Islet precursor cell (in vitro differentiated cells): ENCODE data around the gene CALD1.

Experiments used
- DNase-seq: peaks from one replicate; pipeline ENCODE4 v3.0.0-alpha.2; 2018

Gene CALD1

DNA sequence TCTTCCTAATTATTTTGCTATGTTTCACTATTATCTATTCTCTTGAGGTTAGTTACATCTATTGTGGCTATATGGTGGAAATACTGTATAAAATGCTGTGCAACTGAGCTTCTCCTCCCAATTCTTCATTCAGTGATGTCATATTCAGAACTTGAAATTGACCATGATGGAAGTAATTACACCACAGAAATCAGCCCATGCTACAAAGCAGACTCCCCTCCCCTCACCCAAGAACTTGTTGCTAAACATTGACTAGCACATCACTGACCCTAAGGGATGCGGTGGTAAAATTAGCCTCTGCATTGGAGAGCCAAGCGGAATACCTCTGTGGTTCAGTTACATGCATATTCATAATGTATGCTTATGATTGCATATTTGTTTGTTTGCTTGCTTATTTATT is 8.8 kb downstream of the CALD1 start:
- no peak for DNase-seq

DNA sequence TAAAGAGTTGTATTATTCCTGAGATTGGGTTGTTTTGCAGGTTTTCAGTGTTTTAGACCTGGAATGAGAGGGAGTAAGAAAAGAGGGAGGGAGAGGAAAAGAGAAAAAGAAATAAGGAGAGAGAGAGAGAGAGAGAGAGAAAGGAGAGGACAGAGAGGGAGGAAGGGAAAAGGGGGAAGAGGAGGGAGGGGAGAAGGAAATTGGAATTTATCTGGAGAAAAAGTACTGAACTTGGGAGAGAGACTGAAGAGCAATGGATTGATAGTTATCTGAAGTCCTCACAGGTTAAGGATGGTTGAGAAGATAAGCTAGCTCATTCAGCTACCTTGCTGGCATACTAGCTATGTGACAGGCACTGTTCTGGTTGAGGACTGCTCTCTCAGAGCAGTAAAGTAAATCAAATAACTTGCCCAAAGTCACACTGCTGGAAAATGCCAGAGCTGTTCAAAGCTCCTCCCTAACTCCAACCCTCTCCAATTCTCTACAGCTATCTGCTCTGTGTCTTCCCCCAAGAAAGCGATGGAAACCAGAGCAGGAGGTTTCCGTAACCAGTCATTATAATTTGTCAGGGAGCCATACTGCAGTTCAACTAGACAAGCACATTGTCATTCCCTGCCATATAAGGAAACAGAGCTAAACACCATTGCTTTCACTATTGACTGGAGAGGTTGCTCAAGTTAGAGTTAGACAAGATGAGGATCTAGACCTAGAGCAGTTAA is 10.7 kb downstream of the CALD1 start:
- DNase-seq: peak; percentile 76

DNA sequence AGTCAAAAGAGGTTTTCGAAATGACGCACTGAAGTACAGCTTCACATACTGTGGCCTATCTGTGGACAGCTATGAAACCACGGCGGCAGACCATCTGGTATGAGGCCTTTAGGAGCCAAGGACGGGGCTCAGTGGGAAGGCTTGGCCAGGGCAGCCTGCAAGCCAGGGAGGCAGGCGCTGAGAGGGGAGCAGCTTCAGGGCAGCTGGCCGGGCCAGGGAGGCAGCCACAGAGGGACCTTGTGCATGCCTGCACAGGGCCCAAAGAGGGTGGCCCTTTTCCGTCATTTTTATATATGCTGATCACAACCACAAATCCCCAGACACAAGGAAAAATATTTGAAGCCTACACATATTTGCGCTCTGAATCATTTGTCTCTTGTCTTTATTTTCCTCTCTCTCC is 13.5 kb downstream of the CALD1 start:
- DNase-seq: no peak

DNA sequence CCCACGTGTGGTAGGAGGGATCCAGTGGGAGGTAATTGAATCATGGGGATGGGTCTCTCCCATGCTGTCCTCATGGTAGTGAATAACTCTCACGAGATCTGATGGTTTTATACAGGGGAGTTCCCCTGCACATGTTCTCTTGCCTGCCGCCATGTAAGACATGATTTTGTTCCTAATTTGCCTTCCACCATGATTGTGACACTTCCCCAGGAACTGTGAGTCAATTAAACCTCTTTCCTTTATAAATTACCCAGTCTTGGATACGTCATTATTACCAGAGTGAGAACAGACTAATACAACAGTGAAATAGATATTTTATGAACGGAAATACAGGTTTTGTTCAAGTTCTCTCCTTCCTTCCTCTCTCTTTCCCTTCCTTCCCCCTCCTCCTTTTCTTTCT is 15.8 kb downstream of the CALD1 start:
- no peak for DNase-seq

GRCh38 chr7:134798155-134798554 is 18.7 kb downstream of the CALD1 start:
- no peak for DNase-seq

DNA sequence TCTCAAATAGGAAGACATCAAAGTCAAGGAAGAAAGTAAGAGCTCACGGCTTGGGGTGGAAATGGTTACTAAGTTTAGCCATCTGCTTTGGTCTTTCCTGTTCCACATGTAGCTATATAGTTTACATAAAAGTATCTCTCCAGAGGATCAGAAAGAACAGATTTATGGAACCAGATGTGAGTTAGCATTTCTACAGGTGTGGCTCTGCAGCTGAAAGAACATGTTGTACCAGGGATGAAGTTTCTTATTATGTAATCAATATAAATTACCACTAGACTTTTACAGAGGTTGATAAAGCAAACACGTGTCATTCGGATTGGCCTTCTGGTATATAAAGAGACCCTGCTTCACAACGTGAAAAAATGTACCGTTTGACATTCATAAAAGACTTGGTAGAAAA is 19.9 kb downstream of the CALD1 start:
- no peak for DNase-seq

GRCh38 chr7:134802762-134803161 is 23.3 kb downstream of the CALD1 start:
- no peak for DNase-seq

DNA sequence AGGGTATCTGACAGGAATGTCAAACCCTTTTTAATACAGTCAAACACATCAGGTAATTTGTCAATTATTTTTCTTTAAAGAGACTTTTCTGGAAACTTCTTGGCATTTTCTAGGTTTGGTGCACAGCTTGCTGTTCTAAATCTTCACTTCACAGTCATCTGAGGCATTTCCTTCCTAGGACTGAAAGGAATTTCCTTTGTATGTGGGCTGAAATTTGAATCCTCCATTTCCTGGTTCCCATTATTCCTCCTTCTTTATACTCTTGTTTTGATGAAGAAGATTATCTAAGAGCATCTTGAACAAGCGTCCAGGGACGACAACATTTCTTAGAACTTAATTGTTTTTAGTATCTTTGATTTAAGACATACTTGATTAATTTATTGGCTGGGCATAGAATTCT is 24.9 kb downstream of the CALD1 start:
- DNase-seq: no peak

- DNase-seq: no peak
Measured at GRCh38 chr7:134804854-134805253, 25.4 kb downstream of the CALD1 start.

DNA sequence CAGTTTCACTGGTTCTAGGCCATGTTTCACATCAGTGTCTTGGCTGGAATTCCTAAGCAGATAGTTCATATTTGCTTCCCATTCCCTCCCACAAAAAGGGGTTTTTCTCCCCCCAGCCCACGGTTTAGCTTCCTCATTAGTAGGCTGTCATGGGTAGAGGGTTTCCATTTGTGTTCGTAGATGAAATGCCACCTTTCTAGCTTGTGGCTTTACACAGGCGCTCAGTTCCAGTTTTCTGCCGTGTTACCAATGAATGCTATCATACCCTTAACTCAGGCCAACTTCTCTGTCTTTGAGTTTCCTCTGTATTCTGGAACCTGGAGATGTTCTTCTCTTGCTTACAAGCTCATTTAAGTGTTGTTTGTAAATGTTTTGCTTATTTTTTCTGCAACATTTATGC is 26.8 kb downstream of the CALD1 start:
- no peak for DNase-seq

DNA sequence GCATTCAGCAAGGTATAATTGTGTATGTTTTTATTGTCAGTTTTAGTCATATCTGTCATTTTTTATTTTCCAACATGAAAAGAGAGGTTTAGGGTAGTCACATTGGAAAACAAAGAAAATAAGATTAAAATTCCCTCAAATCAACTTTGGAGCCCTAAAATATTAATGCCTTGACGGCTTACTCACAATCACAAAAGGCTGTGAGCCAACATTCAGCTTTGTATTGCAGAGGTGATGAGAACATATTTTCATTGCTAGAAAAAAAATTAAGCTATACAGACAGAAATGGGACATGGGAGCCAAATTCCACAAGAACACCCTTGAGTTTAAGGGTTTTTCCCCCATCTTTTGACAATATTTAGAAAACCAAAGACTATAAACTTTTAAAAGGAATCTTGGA is 30.2 kb downstream of the CALD1 start:
- no peak for DNase-seq

DNA sequence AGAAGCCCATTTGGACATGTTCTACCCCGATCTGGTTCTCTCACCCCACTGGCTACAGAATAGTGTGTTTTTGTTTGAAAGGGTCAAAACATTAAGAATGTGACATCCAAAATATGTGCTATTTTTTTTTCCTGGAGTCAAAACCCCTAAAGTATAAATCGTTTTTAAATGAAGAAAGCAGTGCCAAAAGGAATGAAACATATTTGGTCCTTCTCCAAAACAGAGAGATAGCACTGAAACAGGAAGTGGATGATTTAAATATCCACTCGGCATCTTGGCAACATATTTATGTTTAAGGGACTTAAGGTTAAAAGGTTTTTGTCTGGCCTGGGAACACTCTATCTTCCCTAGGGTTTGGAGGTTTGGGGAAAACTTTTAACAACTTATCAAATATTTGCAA is 32.3 kb downstream of the CALD1 start:
- no peak for DNase-seq

- DNase-seq: no peak
Measured at GRCh38 chr7:134813663-134814396, 34.4 kb downstream of the CALD1 start.

DNA sequence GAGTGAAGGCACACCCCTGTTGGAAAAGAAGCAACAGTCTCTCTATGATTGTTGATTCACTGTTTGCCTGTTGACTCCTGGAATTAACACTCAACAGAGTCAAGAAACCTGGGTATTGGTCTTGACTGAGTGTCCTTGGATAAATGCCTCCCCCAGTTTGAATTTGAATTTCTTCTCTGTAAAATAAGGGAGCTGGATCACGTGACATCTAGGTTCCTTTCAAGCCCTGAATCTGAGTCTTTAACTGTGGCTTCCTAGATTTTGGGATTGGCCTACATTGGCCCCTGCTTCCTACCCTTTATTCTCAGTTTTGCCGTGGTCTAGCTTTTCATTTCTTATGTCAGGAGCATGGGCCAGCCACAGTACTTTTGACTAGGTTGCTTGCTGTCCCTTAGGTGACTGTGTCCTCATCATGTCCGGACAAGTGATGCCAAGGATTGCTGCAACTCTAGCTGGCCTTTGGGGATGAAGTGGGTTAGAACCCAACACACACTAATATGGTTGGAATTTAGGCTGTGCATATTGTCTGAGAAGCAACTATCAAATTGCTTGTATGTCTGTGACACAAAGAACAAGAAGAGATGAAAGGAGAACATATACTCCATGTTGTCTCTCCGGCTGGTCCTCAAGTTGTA is 35.4 kb downstream of the CALD1 start:
- DNase-seq: no peak

- no peak for DNase-seq
Measured at GRCh38 chr7:134818613-134819345, 39.3 kb downstream of the CALD1 start.

- no peak for DNase-seq
Measured at GRCh38 chr7:134819401-134819800, 40.0 kb downstream of the CALD1 start.

DNA sequence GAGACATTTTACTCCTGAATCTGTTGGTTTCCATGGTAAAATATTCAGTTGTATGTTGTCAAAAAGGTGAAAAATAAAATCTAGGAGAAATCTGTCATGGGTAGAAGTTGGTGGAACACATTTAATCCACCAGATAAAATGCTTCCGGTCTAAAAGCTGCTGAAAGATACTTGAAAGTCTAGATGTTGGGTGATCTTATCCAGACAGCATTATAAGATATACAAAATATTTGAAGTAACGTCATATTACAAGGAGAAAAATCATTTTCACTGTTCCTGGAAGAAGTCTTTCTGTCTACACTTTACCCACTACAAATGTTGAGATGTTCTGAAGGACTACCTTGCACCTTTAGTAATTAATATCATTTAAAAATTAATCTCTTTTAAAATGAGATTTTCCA is 40.9 kb downstream of the CALD1 start:
- DNase-seq: no peak

- no peak for DNase-seq
Measured at GRCh38 chr7:134820778-134821177, 41.3 kb downstream of the CALD1 start.

DNA sequence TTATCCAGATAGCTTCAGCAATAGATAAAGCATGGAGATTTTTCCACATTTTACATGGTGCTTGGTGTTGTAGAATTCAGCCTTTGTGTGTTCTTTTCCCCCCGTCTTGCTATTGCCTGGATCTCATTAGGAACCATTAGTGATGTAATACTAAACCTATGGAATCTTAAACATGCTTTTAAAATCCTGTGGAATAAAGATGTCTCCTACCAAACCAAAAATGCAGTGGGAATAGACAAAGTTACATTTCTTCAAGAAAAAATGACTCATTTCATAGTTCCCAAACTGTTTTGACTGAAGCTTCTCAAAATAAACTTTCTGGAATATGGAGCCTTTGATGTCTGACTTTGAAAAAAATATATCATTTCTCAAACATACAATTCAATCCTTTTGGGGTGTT is 44.0 kb downstream of the CALD1 start:
- no peak for DNase-seq

- DNase-seq: no peak
Measured at GRCh38 chr7:134825666-134826065, 46.2 kb downstream of the CALD1 start.

- no peak for DNase-seq
Measured at GRCh38 chr7:134826105-134826504, 46.7 kb downstream of the CALD1 start.

- no peak for DNase-seq
Measured at GRCh38 chr7:134827436-134827835, 48.0 kb downstream of the CALD1 start.

- no peak for DNase-seq
Measured at GRCh38 chr7:134827889-134828288, 48.5 kb downstream of the CALD1 start.

- DNase-seq: no peak
Measured at GRCh38 chr7:134828361-134828760, 48.9 kb downstream of the CALD1 start.
